HG02938 (cell line): Measurements from ENCODE around the gene KCNH6.

ENCODE experiments used
- ATAC-seq: cut with Tn5 transposase; IDR thresholded peaks from one replicate; pipeline ENCODE4 v1.9.1; 2021; ENCODE audit warnings: mild to moderate bottlenecking, moderate library complexity; ENCODE audit not compliant: unreplicated experiment

The KCNH6 gene

GRCh38 chr17:63511331-63511730 is 11.8 kb upstream of the KCNH6 start:
- ATAC-seq, result no peak

- ATAC-seq, result no peak
Observed at GRCh38 chr17:63512388-63512787, 10.8 kb upstream of the KCNH6 start.

DNA sequence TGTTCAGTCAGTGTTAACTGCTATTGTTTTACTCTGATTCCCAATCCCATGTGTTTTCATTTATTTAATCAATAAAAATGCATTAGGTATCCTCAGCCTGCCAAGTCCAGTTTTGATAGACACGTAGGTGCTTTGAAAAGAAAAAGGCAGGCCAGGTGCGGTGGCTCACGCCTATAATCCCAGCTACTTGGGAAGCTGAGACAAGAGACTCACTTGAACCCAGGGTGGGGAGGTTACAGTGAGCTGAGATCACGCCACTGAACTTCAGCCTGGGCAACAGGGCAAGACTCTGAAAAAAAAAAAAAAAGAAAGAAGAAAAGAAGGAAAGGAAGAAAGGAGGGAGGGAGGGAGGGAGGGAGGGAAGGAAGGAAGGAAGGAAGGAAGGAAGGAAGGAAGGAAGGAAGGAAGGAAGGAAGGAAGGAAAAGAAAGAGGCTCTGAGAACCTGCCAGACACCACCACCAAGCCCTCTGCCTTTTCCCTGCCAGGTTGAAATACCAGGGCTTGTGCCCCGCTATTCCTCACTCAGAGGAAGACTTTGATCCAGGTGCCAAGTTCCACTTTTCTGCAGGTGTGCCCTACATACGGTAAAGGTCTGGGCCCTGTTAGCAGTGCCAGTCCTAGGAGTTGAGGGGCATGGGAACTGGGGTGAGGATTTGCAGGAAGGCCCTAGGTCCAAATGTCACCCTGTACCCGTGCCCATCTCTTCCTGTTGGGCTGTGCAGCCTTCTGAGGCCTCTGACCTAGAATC is 10.1 kb upstream of the KCNH6 start:
- no peak for ATAC-seq

DNA sequence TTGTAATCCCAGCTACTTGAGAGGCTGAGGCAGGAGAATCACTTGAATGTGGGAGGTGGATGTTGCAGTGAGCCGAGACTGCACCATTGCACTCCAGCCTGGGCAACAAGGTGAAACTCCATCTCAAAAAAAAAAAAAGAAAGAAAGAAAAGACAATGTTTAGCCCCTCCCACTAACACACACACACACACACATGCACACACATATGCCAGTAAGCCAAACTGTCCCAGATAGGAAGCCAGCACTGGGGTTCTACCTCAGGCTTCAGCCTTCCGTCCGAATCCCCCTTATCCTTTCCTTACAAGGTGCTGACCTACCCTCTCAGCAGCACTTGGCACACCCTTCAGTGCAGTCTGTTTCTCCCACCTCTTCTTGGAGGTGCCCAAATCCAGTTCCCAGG is 8.7 kb upstream of the KCNH6 start:
- no peak for ATAC-seq

- ATAC-seq, result no peak
Observed at GRCh38 chr17:63514974-63515373, 8.2 kb upstream of the KCNH6 start.

DNA sequence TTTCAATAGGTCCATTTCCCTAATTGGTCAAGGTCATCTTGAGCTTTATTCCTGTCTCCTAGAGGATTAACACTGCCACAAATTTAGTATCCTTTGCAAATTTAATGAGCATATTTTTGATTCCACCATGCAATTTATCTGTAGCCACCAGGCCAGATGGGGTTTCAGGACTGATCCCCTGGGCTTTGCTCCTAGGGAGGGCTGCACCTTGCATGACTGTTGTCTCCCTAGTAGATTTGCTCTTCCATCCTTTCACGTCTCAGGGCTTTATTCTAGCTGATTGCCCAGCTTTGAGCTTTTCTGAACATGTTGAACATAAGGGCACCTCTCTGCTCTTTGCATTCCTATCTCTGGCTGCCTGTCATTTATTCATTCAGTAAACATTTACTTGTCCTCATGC is 7.7 kb upstream of the KCNH6 start:
- ATAC-seq, result no peak

DNA sequence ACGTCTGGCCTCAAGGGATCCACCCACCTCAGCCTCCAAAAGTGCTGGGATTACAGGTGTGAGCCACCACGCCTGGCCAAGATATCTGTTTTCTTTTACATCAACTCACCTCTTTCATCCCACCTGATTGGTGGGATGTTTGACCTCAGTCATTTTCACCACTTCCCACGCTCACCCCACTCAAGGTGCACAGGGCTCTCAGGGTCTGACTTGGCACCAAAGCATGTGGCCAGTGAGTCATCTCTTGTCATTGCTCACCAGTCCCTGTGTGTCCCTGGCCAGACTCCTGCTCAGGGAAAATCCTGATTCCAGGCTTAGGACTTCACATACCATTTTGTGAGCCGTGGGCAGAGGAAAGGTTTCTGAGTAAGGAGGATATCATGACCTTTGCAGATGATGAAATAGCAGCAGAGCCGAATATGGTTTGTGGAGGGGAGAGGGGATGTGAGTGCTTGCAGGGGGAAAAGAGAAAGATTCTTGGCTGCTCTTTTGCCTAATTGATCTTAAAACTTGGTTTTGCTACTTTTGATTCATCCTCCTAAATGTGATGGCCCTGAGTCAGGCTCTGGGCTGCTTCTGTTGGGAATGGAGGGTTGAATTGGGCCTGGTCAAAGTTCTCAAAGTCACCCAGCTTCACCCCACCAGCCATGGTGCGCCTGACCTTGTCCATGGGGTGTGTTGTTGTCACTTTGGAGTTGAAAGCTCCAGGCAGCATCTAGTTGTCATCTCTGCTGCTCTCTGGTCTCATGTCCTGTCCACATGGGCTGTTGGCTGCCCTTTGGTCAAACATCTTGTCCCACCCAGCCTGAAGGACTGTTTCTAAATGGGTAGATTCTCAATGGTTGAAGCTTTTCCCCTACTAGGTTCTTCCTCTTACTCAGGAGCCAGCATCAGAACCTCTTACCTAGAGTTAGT is 6.0 kb upstream of the KCNH6 start:
- ATAC-seq, result no peak

GRCh38 chr17:63517825-63518534 is 5.2 kb upstream of the KCNH6 start:
- ATAC-seq, result no peak

DNA sequence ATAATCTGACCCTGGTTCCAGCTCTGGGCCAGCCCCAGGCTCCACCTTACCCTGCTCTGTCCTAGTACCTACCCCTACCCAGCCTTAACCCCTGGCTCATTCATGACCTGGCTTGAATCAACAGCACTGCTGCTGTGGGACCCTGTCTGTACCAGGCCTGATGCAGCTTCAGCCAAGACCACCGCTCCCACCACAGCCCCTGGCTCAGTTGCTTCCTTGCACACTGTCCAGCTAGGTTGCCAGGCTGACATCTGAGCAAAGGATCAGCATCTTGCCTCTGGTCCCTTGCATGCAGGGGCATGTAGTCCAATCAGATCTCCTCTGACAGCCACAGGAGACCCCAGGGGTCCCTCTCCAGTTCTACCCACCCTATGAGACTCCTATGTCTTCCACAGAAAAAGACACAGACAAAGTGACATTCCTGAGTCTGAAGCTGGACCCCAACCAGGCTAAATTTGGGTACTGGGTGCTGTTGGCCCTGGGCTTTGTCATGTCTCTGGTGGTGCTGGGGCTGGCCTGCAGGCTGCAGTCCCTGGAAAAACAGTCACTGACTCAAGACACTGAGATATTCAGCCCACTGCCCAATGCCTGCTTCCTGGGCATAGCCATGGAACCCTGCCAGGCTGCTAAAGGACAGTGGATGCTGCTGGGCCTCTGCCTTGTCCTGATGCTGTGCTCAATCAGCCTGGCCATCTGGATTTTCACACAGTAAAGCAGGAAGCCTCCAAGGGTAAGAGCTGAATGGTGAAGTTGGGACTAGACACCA is 3.9 kb upstream of the KCNH6 start:
- no peak for ATAC-seq

DNA sequence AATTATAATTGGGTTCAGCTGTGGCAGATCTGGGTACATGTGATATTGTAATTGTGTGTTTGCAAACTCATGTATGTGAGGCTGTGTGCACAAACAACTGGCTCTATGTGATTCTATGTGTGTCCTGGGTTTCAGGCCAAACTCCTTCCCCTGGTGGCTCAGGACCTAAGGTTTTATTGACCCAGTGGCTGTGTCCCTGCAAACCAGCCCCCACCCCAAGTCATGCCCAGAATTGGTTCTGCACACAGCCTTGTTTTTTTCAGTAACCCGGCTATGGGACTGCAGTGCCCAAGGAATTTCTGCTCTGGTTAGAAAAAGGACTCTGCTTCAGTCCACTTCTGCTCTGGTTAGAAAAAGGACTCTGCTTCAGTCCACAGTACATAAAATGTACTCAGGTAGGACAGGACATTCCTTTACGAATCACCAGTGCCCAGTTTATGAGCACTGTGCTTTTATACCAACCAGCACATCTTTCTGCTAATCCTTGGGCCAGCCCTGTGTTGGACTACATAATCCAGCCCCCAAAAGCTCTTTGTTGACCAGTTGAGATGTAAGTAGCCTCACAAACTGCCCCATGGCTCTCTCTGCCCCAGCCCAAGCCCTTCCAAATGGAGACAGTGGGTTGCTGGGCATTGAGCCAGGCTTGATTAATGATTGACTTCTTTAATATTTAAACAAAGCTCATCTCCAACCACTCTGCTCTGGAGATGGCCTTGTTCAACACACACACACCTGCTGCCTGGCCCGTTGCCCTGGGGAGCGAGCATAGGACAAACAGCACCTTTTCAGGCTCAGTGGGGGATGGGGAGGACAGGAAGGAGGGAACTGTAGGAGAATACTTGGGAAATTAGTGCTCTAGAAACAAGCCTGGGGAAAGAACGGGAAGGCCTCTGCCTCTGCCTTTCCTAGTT is 2.9 kb upstream of the KCNH6 start:
- ATAC-seq, result no peak

DNA sequence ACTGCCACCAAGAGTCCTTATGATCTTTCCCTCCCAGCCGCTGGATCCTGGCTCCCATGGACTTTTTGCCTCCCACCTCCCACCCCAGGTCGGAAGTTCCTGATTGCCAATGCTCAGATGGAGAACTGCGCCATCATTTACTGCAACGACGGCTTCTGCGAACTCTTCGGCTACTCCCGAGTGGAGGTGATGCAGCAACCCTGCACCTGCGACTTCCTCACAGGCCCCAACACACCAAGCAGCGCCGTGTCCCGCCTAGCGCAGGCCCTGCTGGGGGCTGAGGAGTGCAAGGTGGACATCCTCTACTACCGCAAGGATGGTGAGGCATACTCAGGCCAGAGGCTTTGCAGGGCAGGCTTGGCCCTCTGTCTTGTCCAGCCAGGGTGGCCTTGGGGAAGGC is 893 bp downstream of the KCNH6 start:
- no peak for ATAC-seq

DNA sequence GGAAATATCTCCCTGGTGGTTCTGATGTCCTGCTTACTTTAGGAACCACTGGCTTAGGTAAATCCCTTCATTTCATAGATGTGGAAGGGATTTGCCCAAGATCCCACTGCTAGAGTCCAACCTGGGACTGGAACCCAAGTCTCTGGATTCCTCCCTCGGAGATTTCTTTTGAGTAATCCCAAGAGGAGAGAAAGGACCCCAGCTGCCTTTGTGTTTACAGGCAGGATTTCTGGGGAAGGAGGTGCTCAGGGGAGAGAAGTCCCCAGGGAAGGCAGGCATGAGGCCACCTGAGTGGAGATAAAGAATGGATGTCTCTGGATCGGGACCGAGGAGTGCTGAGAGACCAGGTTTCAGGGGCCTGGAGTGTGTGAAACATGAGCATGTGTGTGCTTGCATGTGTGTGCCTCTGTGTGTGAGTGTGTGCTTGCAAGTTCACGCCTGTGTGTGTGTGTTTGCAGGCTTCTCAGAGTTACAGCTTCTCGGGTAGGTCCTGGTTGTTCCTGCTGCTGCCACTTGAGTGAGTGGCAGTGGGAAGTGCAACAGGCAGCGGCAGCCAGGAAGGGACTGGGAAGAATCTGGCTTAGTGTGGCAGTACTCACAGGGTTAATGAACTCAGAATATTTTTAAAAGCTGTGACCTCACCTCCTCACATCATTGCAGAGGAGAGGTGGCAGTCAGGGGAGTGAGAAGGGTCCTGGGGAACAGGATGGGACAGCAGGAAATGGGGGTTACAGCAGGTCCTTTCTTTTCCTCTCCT is 2.2 kb downstream of the KCNH6 start:
- no peak for ATAC-seq

GRCh38 chr17:63526861-63527260 is 3.7 kb downstream of the KCNH6 start:
- ATAC-seq, result no peak

- no peak for ATAC-seq
Observed at GRCh38 chr17:63528183-63528582, 5.0 kb downstream of the KCNH6 start.

- ATAC-seq, result no peak
Observed at GRCh38 chr17:63529711-63530556, 6.8 kb downstream of the KCNH6 start.

DNA sequence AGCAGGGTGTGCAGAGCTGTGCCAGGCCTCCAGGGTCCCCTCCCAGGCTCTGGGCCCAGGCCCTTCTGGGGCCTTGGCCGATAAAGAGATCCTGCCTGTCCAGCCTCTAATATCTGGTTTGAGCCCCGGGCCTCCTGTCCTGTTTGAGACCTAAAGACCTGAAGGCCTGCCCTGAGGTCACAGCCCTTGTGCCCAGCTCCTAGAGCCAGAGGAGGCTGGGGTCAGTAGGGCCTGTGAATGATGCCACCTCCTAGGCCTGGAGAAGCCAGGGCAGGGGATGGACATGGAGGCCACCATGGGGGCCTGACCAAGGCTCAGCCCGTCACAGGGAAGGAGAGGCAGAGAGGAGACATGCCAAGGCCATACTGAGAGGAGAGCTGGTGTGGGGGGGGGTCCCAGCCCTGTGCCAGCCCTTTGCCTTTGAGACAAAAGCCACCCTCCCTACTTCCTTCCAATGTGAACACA is 7.4 kb downstream of the KCNH6 start:
- ATAC-seq, result no peak

- ATAC-seq, result no peak
Observed at GRCh38 chr17:63531022-63531965, 8.1 kb downstream of the KCNH6 start.
